Nephron progenitor cell (in vitro differentiated cells): ENCODE measurements around the gene AFF1.

Source experiments
- DNase-seq: peaks from one replicate; pipeline ENCODE4 v3.0.0; 2021
- H3K27ac Mint-ChIP-seq: 2 replicates; pipeline ENCODE4 v1.8.0; 2021; ENCODE audit warnings: mild to moderate bottlenecking, moderate library complexity, mixed read lengths
- H3K27me3 Mint-ChIP-seq: 2 replicates; pipeline ENCODE4 v1.8.0; 2021; ENCODE audit warnings: mild to moderate bottlenecking, low read depth, mixed read lengths; ENCODE audit not compliant: poor library complexity
- H3K36me3 Mint-ChIP-seq: 2 replicates; pipeline ENCODE4 v1.8.0; 2021; ENCODE audit warnings: low read depth, mixed read lengths
- H3K4me1 Mint-ChIP-seq: 2 replicates; pipeline ENCODE4 v1.8.0; 2021; ENCODE audit warnings: mixed read lengths
- H3K4me3 Mint-ChIP-seq: 2 replicates; pipeline ENCODE4 v1.8.0; 2021; ENCODE audit warnings: mild to moderate bottlenecking, moderate library complexity, mixed read lengths
- H3K9me3 Mint-ChIP-seq: 2 replicates; pipeline ENCODE4 v1.8.0; 2021; ENCODE audit warnings: mild to moderate bottlenecking, moderate library complexity, mixed read lengths
- CTCF ChIP-seq: fragments of 200-600 bp; sonication (generic); IDR thresholded peaks from 2 replicates; pipeline ENCODE4 v1.5.0; 2021; ENCODE audit warnings: antibody characterized with exemption

Gene AFF1

GRCh38 chr4:87057835-87058355 is 123.1 kb downstream of the AFF1 start:
- no peak for DNase-seq
- H3K4me1 Mint-ChIP-seq: peaks cover 72% of the 10 kb centered on the region

GRCh38 chr4:87058356-87059073 is 123.7 kb downstream of the AFF1 start:
- Mint-ChIP-seq H3K27me3 (no peaks in the 10 kb centered on the region), H3K9me3 (no peaks in the 10 kb centered on the region), H3K36me3 (peaks cover 38% of the 10 kb centered on the region), H3K4me3 (no peak overlapping the region), H3K27ac (peak overlapping the region; percentile 96), H3K4me1 (peaks cover 66% of the 10 kb centered on the region)
- TF ChIP-seq CTCF: no peak
- DNase-seq: peak; percentile 33

More at GRCh38 chr4:87057835-87058355, 123.1 kb downstream of the AFF1 start:
- Mint-ChIP-seq H3K27me3 (no peaks in the 10 kb centered on the region), H3K36me3 (peaks cover 40% of the 10 kb centered on the region), H3K4me3 (no peak overlapping the region), H3K27ac (no peak overlapping the region), H3K9me3 (no peaks in the 10 kb centered on the region)
- no peak for TF ChIP-seq CTCF

GRCh38 chr4:87060957-87061356 is 126.1 kb downstream of the AFF1 start:
- Mint-ChIP-seq H3K27me3 (peaks cover 3% of the 10 kb centered on the region), H3K4me3 (no peak overlapping the region), H3K4me1 (peaks cover 56% of the 10 kb centered on the region), H3K27ac (no peak overlapping the region), H3K9me3 (peaks cover 18% of the 10 kb centered on the region), H3K36me3 (peaks cover 57% of the 10 kb centered on the region)
- DNase-seq: no peak
- TF ChIP-seq CTCF: no peak

GRCh38 chr4:87065021-87065420 is 130.2 kb downstream of the AFF1 start:
- Mint-ChIP-seq H3K4me1 (peaks cover 43% of the 10 kb centered on the region), H3K36me3 (peaks cover 64% of the 10 kb centered on the region), H3K4me3 (no peak overlapping the region), H3K9me3 (peaks cover 18% of the 10 kb centered on the region), H3K27ac (peak overlapping the region; percentile 69), H3K27me3 (peaks cover 3% of the 10 kb centered on the region)
- DNase-seq: no peak
- TF ChIP-seq CTCF: no peak

GRCh38 chr4:87066403-87067123 is 131.8 kb downstream of the AFF1 start:
- no peak overlapping the region for H3K4me3 Mint-ChIP-seq
- H3K27ac Mint-ChIP-seq: peak overlapping the region; percentile 49
- peaks cover 70% of the 10 kb centered on the region for H3K36me3 Mint-ChIP-seq
- peaks cover 49% of the 10 kb centered on the region for H3K4me1 Mint-ChIP-seq
- peaks cover 3% of the 10 kb centered on the region for H3K27me3 Mint-ChIP-seq
- H3K9me3 Mint-ChIP-seq: peaks cover 19% of the 10 kb centered on the region
- DNase-seq: no peak
- no peak for TF ChIP-seq CTCF
